Breast epithelium (tissue), 4 donors: ENCODE data around the gene GPR75. TPM values are rescaled to one million over a fixed set of nuclear protein-coding genes. Genes with fewer than 3 reads are reported as not detected.
"Not testable (repeated sequence)": the region's sequence is repeated elsewhere in the genome, so short reads cannot be mapped to it uniquely, and the experiment has no call there.

Experiments used
- DNase-seq, 2 donors: peaks; one replicate each; pipeline ENCODE4 v3.0.0-alpha.2; 2019; ENCODE audit warnings: low spot score in 2 of 2
- H3K27ac ChIP-seq, 2 donors: fragments of 200-600 bp; sonication (generic) in 1 of 2; one replicate each; pipeline ENCODE4 v1.5.1; 2016 to 2019; ENCODE audit warnings: mild to moderate bottlenecking in 1 of 2
- H3K27me3 ChIP-seq, 2 donors: fragments of 200-600 bp; sonication (generic) in 1 of 2; one replicate each; pipeline versions ENCODE4 v1.5.1 to v1.6.0; 2017 to 2019; ENCODE audit warnings: control low read depth in 1 of 2, mild to moderate bottlenecking in 1 of 2
- H3K36me3 ChIP-seq: fragments of 200-600 bp; one replicate; pipeline ENCODE4 v1.5.1; 2019
- H3K4me1 ChIP-seq, 2 donors: fragments of 200-600 bp; sonication (generic); one replicate each; pipeline ENCODE4 v1.5.1; 2016 to 2019; ENCODE audit warnings: control low read depth in 1 of 2
- H3K4me3 ChIP-seq, 3 donors: fragments of 200-600 bp; sonication (generic); 1 replicate in 2 of 3; 2 replicates in 1 of 3; pipeline ENCODE4 v1.5.1; 2016 to 2019; ENCODE audit warnings: mild to moderate bottlenecking in 3 of 3, moderate library complexity in 2 of 3
- H3K9me3 ChIP-seq, 2 donors: fragments of 200-600 bp; sonication (generic) in 1 of 2; one replicate each; pipeline ENCODE4 v1.5.1; 2016 to 2019; ENCODE audit warnings: control low read depth in 1 of 2
- CTCF ChIP-seq, 3 donors: fragments of 450-650 bp; IDR thresholded peaks; one replicate each; pipeline ENCODE4 v1.5.1; 2016 to 2017; ENCODE audit warnings: antibody characterized with exemption in 3 of 3, mild to moderate bottlenecking in 3 of 3, moderate library complexity in 3 of 3
- POLR2A ChIP-seq: fragments of 450-650 bp; IDR thresholded peaks from one replicate; pipeline ENCODE4 v1.6.1; 2016; ENCODE audit warnings: antibody characterized with exemption, mild to moderate bottlenecking, moderate library complexity
- POLR2AphosphoS5 ChIP-seq, 3 donors: sonication (generic); formaldehyde crosslinking; IDR thresholded peaks; one replicate each; pipeline ENCODE4 v1.6.1; 2017; ENCODE audit warnings: antibody characterized with exemption in 3 of 3
- intact Hi-C: fragments of 100-400 bp; cut with DNase I; formaldehyde crosslinking; loops from one replicate; pipeline ENCODE4 v1.15.1; 2023; ENCODE audit warnings: low total_unique reads
- total RNA-seq, 3 donors: library from RNA; depleted of rRNA; stranded (reverse); fragments of >200 nt; gene quantifications; one replicate each; pipeline ENCODE4 v1.1.0, GENCODE V29; 2016

GPR75 gene
- total RNA-seq, 3 donors from 2014 or later = 3.2 to 11.3 (median 4.9) TPM

GRCh38 chr2:53840580-53840979 lies 19.2 kb downstream of the GPR75 start:
- H3K4me1 ChIP-seq = no peaks in the 10 kb centered on the region
- no peak for TF ChIP-seq POLR2A
- TF ChIP-seq CTCF (IDR thresholded peaks at IDR 0.05) = no peak
- no peak for TF ChIP-seq POLR2AphosphoS5 (IDR thresholded peaks at IDR 0.05)

GRCh38 chr2:53829980-53830290 lies 29.8 kb downstream of the GPR75 start:
- H3K4me1 ChIP-seq, H3K36me3 ChIP-seq, intact Hi-C loops, H3K4me3 ChIP-seq, DNase-seq, H3K27ac ChIP-seq, H3K9me3 ChIP-seq, H3K27me3 ChIP-seq: not testable (repeated sequence)

More at GRCh38 chr2:53840580-53840979, 19.2 kb downstream of the GPR75 start:
- Histone ChIP-seq H3K27me3 (no peaks in the 10 kb centered on the region), H3K4me3 (no peak overlapping the region), H3K36me3 (no peaks in the 10 kb centered on the region), H3K9me3 (no peaks in the 10 kb centered on the region), H3K27ac (no peak overlapping the region)
- intact Hi-C loops = no loop called here
- DNase-seq = no peak

- no peaks in the 10 kb centered on the region for H3K36me3 ChIP-seq
- intact Hi-C loops = no loop called here
- H3K27me3 ChIP-seq = no peaks in the 10 kb centered on the region
- peaks cover 5% of the 10 kb centered on the region in 2 donors for H3K4me1 ChIP-seq
- no peak overlapping the region for H3K4me3 ChIP-seq
- H3K9me3 ChIP-seq = no peaks in the 10 kb centered on the region
- TF ChIP-seq POLR2A = no peak
- TF ChIP-seq POLR2AphosphoS5 (IDR thresholded peaks at IDR 0.05) = no peak
- no peak for TF ChIP-seq CTCF (IDR thresholded peaks at IDR 0.05)
- no peak for DNase-seq
- peak overlapping the region in 1 of 2 donors; percentile 85 for H3K27ac ChIP-seq
Measured at GRCh38 chr2:53829273-53829979, 30.3 kb downstream of the GPR75 start.

- no peak for TF ChIP-seq POLR2A
- no peak for TF ChIP-seq POLR2AphosphoS5 (IDR thresholded peaks at IDR 0.05)
- H3K4me1 ChIP-seq = peaks cover 5% of the 10 kb centered on the region in 2 donors
- H3K27ac ChIP-seq = peak overlapping the region; percentile 85
- H3K36me3 ChIP-seq = no peaks in the 10 kb centered on the region
- no peak for DNase-seq
- no peaks in the 10 kb centered on the region for H3K27me3 ChIP-seq
- no peaks in the 10 kb centered on the region for H3K9me3 ChIP-seq
- intact Hi-C loops = no loop called here
- H3K4me3 ChIP-seq = no peak overlapping the region
Measured at GRCh38 chr2:53828331-53828730, 31.4 kb downstream of the GPR75 start.

- intact Hi-C loops = no loop called here
- Histone ChIP-seq H3K27ac (peak overlapping the region; percentile 85), H3K4me1 (peaks cover 5% of the 10 kb centered on the region in 2 donors), H3K4me3 (no peak overlapping the region), H3K36me3 (no peaks in the 10 kb centered on the region), H3K9me3 (no peaks in the 10 kb centered on the region), H3K27me3 (no peaks in the 10 kb centered on the region)
- TF ChIP-seq CTCF (IDR thresholded peaks at IDR 0.05) = no peak
- TF ChIP-seq POLR2A = no peak
- TF ChIP-seq POLR2AphosphoS5 (IDR thresholded peaks at IDR 0.05) = no peak
- DNase-seq = peak in 1 of 2 donors; percentile 48
Measured at GRCh38 chr2:53827398-53828175, 32.2 kb downstream of the GPR75 start.
